GM13977 (cell line): ENCODE data around the gene RUNX2.

ENCODE experiments used
- DNase-seq: peaks from one replicate; pipeline ENCODE4 v3.0.0; 2012; ENCODE audit warnings: low spot score
- CTCF ChIP-seq: IDR thresholded peaks from 2 replicates; pipeline ENCODE4 v1.5.1; 2012; ENCODE audit warnings: mild to moderate bottlenecking, control low read depth; ENCODE audit not compliant: insufficient read depth; ENCODE audit errors: extremely low read depth, missing control alignments
- in situ Hi-C: fragments of 300-500 bp; cut with MboI; formaldehyde crosslinking; loops from one replicate; pipeline ENCODE4 v1.12.0; 2022; ENCODE audit warnings: low sequenced_read_pairs, low pct_unique_long_range_greater_than_20kb, mixed read lengths, inconsistent platforms; ENCODE audit not compliant: unreplicated experiment

RUNX2 gene

GRCh38 chr6:45607798-45608197 is 279.7 kb downstream of the RUNX2 start:
- in situ Hi-C loops = no loop called here
- no peak for DNase-seq
- TF ChIP-seq CTCF = no peak

- TF ChIP-seq CTCF = no peak
- in situ Hi-C loops = no loop called here
- DNase-seq = no peak
Observed at GRCh38 chr6:45608252-45608913, 280.3 kb downstream of the RUNX2 start.

- no peak for DNase-seq
- in situ Hi-C loops = no loop called here
- no peak for TF ChIP-seq CTCF
Observed at GRCh38 chr6:45609141-45609638, 281.1 kb downstream of the RUNX2 start.

GRCh38 chr6:45610374-45610773 is 282.2 kb downstream of the RUNX2 start:
- no peak for DNase-seq
- in situ Hi-C loops = no loop called here

GRCh38 chr6:45610832-45611231 is 282.7 kb downstream of the RUNX2 start:
- no peak for TF ChIP-seq CTCF
- DNase-seq = no peak
- in situ Hi-C loops = no loop called here

More at GRCh38 chr6:45610374-45610773, 282.2 kb downstream of the RUNX2 start:
- TF ChIP-seq CTCF = no peak

- no peak for DNase-seq
- no peak for TF ChIP-seq CTCF
- in situ Hi-C loops = no loop called here
Observed at GRCh38 chr6:45611491-45611890, 283.4 kb downstream of the RUNX2 start.
